Ishikawa (cell line): Measurements from ENCODE around the gene TSPEAR.

ENCODE experiments used
- CEBPB ChIP-seq: IDR thresholded peaks from 2 replicates; pipeline ENCODE4 v1.6.1; 2012
- CREB1 ChIP-seq: IDR thresholded peaks from 2 replicates; pipeline ENCODE4 v1.6.1; 2012; ENCODE audit warnings: low read depth
- EGR1 ChIP-seq: IDR thresholded peaks from 2 replicates; pipeline ENCODE4 v1.6.1; 2012
- EP300 ChIP-seq: IDR thresholded peaks from 2 replicates; pipeline ENCODE4 v1.6.1; 2012; ENCODE audit warnings: borderline replicate concordance
- NFIC ChIP-seq: IDR thresholded peaks from 2 replicates; pipeline ENCODE4 v1.6.1; 2012
- RAD21 ChIP-seq: IDR thresholded peaks from 2 replicates; pipeline ENCODE4 v1.6.1; 2012; ENCODE audit warnings: low read depth
- REST ChIP-seq: IDR thresholded peaks from 2 replicates; pipeline ENCODE4 v1.6.1; 2012; ENCODE audit warnings: low read depth, mild to moderate bottlenecking
- TAF1 ChIP-seq: IDR thresholded peaks from 2 replicates; pipeline ENCODE4 v1.6.1; 2012; ENCODE audit warnings: low read depth, mild to moderate bottlenecking
- TCF12 ChIP-seq: IDR thresholded peaks from 2 replicates; pipeline ENCODE4 v1.6.1; 2012; ENCODE audit warnings: low read depth
- TEAD4 ChIP-seq: IDR thresholded peaks from 2 replicates; pipeline ENCODE4 v1.6.1; 2012
- YY1 ChIP-seq: IDR thresholded peaks from 2 replicates; pipeline ENCODE4 v1.6.1; 2012; ENCODE audit warnings: low read depth
- ZBTB7A ChIP-seq: IDR thresholded peaks from 2 replicates; pipeline ENCODE4 v1.6.1; 2012; ENCODE audit warnings: low read depth
- TF ChIP-seq, protein P1 (sequence below): IDR thresholded peaks from 2 replicates; pipeline ENCODE4 v1.6.1; 2012
- TF ChIP-seq, protein P2 (sequence below): IDR thresholded peaks from 2 replicates; pipeline ENCODE4 v1.6.1; 2012

GRCh38 chr21:44454747-44455523 lies 256.4 kb downstream of the TSPEAR start, which contains the start of gene LRRC3:
- no peak for TF ChIP-seq REST
- no peak for TF ChIP-seq CEBPB
- TF ChIP-seq TAF1, result no peak
- TF ChIP-seq EP300, result no peak
- TF ChIP-seq, protein P1, sequence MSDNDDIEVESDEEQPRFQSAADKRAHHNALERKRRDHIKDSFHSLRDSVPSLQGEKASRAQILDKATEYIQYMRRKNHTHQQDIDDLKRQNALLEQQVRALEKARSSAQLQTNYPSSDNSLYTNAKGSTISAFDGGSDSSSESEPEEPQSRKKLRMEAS, result no peak
- no peak for TF ChIP-seq CREB1
- no peak for TF ChIP-seq TCF12
- TF ChIP-seq YY1, result no peak
- no peak for TF ChIP-seq NFIC
- no peak for TF ChIP-seq RAD21
- no peak; the same call in 1 of the 2 replicates for TF ChIP-seq EGR1
- no peak for TF ChIP-seq TEAD4
- TF ChIP-seq, protein P2, sequence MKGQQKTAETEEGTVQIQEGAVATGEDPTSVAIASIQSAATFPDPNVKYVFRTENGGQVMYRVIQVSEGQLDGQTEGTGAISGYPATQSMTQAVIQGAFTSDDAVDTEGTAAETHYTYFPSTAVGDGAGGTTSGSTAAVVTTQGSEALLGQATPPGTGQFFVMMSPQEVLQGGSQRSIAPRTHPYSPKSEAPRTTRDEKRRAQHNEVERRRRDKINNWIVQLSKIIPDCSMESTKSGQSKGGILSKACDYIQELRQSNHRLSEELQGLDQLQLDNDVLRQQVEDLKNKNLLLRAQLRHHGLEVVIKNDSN, result no peak
- TF ChIP-seq ZBTB7A, result 0 out of 2 replicates have a peak, but pooled peaks have one; percentile 15
